Ecto neural progenitor cell (in vitro differentiated cells): ENCODE measurements around the gene WDR45.

ENCODE experiments used
- DNase-seq: peaks from one replicate; pipeline ENCODE4 v3.0.0-alpha.2; 2018; ENCODE audit warnings: low spot score

The WDR45 gene

DNA sequence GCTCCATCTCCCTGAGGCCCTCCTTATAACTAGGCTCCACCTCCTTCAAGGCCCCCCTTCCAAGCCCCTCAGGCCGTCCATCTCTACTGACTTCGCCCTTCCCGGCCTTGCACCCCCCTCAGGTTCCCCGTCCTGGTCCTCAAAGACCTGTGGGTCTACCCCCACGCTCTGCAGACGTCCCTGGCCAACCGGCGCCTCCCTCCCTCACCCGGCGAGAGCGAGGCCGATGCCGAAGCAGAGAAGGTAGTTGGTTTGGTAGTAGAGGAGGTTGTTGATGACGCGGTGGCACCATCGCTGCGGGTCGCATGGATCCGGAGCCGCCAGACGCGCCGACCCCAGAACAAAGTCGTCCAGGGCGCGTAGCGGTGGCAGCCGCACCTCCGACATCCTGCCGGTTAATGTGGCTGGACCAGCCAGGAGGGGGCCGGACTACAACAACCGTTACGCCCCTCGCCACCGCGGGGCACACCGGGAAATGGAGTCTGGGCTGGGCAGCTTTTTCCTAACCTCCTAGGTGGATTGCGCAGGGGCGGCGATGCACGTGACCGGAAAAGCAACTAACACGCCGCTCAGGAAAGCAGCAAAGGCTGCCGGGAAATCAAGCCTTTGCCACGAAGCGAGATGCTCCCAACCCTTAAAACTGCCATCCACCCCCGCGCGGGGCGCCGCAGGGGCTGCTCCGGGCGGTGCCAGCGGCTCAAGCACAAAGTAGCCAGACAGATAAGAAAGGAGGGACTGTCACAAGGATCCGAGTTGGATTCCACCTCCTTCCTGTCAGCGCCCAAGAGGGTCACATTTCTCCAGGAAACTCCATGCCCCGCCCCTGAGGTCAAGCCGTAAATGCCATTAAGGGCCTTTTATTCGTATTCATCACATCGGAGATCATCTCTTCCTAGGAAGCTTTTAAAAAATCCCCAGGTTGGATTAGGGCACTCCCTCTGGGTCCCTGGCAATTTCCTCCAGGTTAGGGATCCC is 5.8 kb downstream of the WDR45 start, which contains the start of gene PRAF2:
PRAF2 (minus strand) TSS at position 402 of the 975 bp plus-strand sequence; CDS start at position 387, 15 bp downstream.
- DNase-seq: peak; percentile 91

DNA sequence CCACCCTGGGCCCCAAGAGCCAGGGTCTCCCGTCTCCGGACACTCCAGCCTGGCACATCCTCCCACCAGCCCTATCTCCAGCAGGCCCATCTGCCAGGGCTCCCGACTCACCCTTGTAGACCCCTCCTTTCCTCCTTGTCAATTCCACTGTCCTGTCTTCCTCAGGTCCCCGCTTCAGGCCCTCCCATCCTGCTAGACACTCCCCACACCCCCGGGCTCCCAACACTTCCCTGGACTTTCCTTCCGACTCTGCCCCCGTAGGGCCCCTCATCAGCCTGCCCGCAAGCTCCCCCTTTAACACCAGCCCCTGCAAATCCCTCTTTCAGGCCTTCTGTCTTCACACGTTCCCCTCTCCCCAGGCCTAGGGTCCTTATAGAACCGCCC is 7.0 kb downstream of the WDR45 start:
- no peak for DNase-seq

- peak; percentile 79 for DNase-seq
Measured at GRCh38 chrX:49071877-49072711, 7.6 kb downstream of the WDR45 start.

GRCh38 chrX:49070988-49071387 is 8.7 kb downstream of the WDR45 start:
- DNase-seq: no peak

- no peak for DNase-seq
Measured at GRCh38 chrX:49069038-49069437, 10.6 kb downstream of the WDR45 start.

GRCh38 chrX:49067285-49068120 is 12.2 kb downstream of the WDR45 start:
- DNase-seq: no peak

DNA sequence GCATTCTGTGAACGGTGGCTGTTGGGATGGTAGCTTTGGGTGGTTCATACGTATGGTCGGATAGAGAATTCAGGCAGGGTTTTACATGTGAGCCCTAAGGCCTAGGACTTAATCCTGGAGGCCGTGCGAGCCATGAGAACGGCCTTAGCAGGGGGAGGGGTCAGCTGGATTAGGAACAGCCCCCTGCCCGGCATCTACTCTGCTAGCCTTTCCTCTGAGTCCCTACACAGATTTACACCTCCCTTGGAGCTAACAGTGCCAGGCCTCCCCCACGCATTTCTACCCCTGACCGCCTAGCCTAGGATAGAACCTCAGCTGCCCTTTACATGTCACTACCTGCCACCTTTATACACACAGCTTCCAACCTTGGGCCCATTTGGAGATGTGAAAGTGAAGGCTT is 13.0 kb downstream of the WDR45 start:
- no peak for DNase-seq

DNA sequence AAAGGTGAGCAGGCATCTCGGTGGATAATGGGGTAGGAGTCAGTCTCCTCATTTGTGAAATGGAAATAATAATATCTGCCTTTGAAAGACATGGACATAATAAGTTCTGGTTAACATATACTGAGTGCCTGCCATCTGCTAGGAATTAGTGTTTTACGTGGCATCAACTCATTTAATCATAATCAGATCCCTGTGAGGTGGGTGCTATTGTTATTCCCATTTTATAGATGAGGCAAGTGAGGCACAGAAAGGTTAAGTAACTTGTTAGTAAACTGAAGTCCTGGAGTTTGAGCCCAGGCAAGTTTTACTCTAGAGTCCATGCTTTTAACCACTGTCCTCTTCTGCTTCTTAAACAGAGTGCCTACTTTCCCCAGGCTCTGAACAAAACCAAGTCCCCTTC is 13.4 kb downstream of the WDR45 start:
- no peak for DNase-seq

DNA sequence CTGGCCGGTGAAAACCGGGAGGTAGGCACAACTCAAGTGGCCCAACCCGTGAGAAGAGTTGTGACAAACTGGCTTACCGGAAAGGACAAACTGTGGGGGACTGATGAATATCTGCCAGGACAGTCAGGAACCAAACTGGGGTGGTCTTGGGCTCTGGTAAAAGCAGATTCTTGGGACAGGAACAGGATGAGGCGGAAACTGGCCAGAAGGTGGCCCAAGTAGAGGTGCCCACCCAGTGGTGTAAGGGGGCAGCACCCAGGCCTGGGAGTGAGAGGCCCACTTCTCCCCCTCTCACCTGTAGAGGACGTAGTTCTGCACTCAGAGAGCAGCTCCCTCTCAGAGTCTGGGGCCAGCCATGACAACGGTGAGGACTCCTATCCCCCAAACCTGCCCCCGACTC is 15.0 kb downstream of the WDR45 start:
- DNase-seq: no peak

DNA sequence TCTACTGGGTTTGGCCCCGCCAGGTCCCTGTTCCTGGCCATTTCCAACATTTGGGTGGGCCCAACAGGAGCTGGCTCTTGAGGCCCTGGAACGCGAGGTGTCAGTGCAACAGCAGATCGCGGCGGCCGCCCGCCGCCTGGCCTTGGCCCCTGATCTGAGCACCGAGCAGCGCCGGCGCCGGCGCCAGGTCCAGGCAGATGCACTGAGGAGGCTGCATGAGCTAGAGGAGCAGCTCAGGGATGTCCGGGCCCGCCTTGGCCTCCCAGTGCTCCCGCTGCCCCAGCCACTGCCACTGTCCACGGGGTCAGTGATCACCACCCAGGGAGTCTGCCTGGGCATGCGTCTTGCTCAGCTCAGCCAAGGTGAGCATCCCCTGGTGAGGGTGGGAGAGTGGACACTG is 15.4 kb downstream of the WDR45 start:
- DNase-seq: no peak

- DNase-seq: no peak
Measured at GRCh38 chrX:49063715-49064114, 16.0 kb downstream of the WDR45 start.

GRCh38 chrX:49061916-49062315 is 17.8 kb downstream of the WDR45 start:
- DNase-seq: no peak

DNA sequence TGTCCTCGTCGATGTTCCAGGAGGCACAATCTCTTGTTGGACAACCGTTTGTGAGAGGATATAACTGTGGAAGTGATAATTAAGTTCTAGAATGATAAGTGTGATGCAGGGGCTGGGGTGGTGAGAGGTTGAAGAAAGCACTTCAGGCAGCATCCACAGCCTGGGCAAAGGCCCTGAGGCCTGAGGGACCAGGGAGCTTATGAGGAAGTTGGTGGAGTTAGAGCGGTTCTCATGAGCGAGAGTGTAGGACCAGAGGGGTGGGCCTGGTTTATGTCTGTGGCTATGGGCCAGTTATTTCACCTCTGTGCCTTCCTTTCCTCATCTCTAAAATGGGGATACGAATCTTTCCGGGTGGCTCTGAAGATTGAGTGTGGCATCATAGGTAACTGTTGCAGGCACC is 18.2 kb downstream of the WDR45 start:
- DNase-seq: no peak

DNA sequence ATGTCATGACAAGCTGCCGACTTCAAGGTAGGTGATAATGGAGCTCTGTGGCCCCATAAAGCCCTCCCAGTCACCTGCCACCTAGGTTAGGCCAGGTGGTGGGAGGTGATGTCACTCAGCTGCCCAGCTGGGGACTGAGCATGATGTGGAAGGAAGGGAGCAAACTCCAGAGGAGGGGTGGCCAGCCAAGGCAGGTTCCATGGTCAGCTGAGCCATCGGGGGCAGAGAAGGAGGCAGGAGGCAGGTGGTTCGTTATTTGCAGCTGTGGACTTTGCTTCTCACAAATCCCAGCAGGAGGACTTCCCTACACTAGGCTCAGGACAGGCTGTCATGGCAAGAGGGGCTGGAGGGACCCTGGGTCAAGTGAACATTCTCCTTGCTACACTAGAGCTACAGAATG is 18.8 kb downstream of the WDR45 start:
- DNase-seq: no peak

- no peak for DNase-seq
Measured at GRCh38 chrX:49059681-49060085, 20.0 kb downstream of the WDR45 start.

DNA sequence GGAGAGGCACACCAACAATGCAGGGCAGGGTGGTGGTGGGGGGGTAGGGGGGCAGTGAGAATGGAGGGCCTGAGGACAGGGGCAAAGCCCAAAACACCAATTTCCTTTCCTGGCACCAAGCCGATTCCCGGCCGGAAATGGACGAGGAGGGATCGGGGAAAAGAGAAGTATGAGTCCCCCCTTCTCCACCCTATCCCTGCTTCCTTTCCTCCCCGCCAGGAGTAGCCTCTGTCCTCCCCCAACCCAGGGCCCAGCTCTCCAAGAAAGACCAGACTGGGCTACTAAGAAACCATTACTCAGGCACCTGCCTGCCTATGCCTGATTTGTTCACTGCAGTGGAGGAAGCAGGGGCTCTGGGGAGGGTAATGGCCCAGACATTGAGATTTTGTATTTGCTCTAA is 20.5 kb downstream of the WDR45 start:
- no peak for DNase-seq

GRCh38 chrX:49058794-49059193 is 20.9 kb downstream of the WDR45 start, which contains the start of gene CCDC120:
CCDC120 (plus strand) TSS chrX:49058999; CDS start chrX:49062042, 3,043 bp downstream.
- no peak for DNase-seq

DNA sequence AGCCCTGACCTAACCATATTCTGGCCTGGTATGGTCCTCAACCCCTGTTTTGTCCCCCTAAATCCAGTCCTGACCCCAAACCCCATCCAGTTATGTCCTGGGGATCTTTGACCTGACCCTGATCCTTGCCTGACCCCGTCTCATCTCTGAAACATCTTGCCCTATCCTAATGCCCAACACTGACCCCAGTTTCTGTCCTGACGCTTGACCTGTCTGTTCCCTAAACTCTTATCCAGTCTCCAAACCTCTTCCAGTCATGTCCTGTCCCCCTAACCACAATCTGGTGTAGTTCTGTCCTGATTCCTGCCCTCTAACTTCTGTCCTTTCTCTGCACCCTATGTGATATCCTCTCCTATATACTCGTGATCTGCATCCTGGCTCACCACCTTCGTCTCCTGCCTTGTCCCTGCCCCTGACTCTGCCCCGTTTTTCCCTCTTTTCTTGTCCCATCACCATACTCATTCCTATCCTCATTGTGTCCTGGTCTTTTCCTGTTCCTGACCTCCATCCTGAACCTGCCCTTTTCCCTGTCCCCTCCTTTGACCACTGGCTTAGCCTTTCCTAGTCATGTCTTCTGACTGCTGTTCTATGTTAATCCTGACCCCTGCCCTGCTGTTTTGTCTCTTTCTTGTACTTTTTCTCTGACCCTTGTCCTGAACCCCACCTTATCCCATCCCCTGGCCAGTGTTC is 25.5 kb downstream of the WDR45 start:
- no peak for DNase-seq

- DNase-seq: peak; percentile 85
Measured at GRCh38 chrX:49053223-49054072, 26.2 kb downstream of the WDR45 start.

GRCh38 chrX:49043987-49044281 is 35.8 kb downstream of the WDR45 start:
- DNase-seq: no peak
